Peyer's patch (tissue), 4 donors: ENCODE results near the gene TTBK2. TPM values are rescaled to one million over a fixed set of nuclear protein-coding genes. Genes with fewer than 3 reads are reported as not detected.
A peak's percentile ranks its signal among the peaks of the same experiment; 100 is the strongest.

Source experiments
- DNase-seq, 3 donors: peaks; one replicate each; pipeline ENCODE4 v3.0.0-alpha.2; 2017 to 2019
- H3K27ac ChIP-seq, 4 donors: fragments of 200-600 bp; sonication (generic); one replicate each; pipeline ENCODE4 v1.5.1; 2016 to 2019
- H3K27me3 ChIP-seq, 2 donors: fragments of 200-600 bp; sonication (generic); one replicate each; pipeline ENCODE4 v1.5.1; 2019
- H3K36me3 ChIP-seq, 3 donors: fragments of 200-600 bp; sonication (generic); one replicate each; pipeline ENCODE4 v1.5.1; 2016 to 2019
- H3K4me1 ChIP-seq, 4 donors: fragments of 200-600 bp; sonication (generic); one replicate each; pipeline ENCODE4 v1.5.1; 2016 to 2019
- H3K4me3 ChIP-seq, 4 donors: fragments of 200-600 bp; sonication (generic); 1 replicate in 3 of 4; 2 replicates in 1 of 4; pipeline ENCODE4 v1.5.1; 2016 to 2019; ENCODE audit warnings: mild to moderate bottlenecking in 1 of 4
- H3K9me3 ChIP-seq, 4 donors: fragments of 200-600 bp; sonication (generic); one replicate each; pipeline ENCODE4 v1.5.1; 2016 to 2019; ENCODE audit warnings: mild to moderate bottlenecking in 1 of 4
- POLR2A ChIP-seq, 2 donors: fragments of 450-650 bp; IDR thresholded peaks; one replicate each; pipeline ENCODE4 v1.5.1; 2017; ENCODE audit warnings: antibody characterized with exemption in 2 of 2, mild to moderate bottlenecking in 2 of 2, moderate library complexity in 2 of 2
- total RNA-seq, 4 donors: library from RNA; depleted of rRNA; stranded (reverse); fragments of >200 nt; gene quantifications; one replicate each; pipeline ENCODE4 v1.1.0, GENCODE V29; 2016
- TF ChIP-seq, protein P1 (sequence below), 6 experiments: fragments of 450-650 bp in 4 of 6; fragments of 200-600 bp in 2 of 6; sonication (generic) in 1 of 6; IDR thresholded peaks; one replicate each; pipeline ENCODE4 v1.5.1; 2017 to 2019; ENCODE audit warnings: antibody characterized with exemption in 6 of 6, mild to moderate bottlenecking in 3 of 6, moderate library complexity in 1 of 6

Gene TTBK2
- total RNA-seq, 4 donors from 2014 or later: 4.7 to 21.5 (median 13.3) TPM

DNA sequence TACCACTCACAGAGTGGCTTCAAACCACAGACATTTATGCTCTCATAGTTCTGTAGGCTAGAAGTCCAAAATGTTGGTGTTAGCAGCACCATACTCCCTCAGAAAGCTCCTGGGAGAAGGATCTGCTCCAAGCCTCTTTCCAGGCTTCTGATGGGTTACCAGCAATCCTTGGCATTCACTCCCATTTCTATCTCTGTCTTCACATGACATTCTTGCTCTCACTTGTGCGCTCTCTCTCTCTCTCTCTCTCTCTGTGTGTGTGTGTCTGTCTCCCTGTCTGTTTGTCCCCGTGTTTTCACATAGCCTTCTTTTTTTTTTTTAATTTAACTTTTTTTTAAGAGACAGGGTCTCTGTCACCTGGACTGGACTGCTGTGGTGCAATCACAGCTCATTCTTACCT is 209.9 kb downstream of the TTBK2 start:
- no peak for DNase-seq
- TF ChIP-seq, protein P1, sequence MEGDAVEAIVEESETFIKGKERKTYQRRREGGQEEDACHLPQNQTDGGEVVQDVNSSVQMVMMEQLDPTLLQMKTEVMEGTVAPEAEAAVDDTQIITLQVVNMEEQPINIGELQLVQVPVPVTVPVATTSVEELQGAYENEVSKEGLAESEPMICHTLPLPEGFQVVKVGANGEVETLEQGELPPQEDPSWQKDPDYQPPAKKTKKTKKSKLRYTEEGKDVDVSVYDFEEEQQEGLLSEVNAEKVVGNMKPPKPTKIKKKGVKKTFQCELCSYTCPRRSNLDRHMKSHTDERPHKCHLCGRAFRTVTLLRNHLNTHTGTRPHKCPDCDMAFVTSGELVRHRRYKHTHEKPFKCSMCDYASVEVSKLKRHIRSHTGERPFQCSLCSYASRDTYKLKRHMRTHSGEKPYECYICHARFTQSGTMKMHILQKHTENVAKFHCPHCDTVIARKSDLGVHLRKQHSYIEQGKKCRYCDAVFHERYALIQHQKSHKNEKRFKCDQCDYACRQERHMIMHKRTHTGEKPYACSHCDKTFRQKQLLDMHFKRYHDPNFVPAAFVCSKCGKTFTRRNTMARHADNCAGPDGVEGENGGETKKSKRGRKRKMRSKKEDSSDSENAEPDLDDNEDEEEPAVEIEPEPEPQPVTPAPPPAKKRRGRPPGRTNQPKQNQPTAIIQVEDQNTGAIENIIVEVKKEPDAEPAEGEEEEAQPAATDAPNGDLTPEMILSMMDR (IDR thresholded peaks at IDR 0.05): no peak
- TF ChIP-seq POLR2A (IDR thresholded peaks at IDR 0.05): no peak
- no peaks in the 10 kb centered on the region for H3K27me3 ChIP-seq

DNA sequence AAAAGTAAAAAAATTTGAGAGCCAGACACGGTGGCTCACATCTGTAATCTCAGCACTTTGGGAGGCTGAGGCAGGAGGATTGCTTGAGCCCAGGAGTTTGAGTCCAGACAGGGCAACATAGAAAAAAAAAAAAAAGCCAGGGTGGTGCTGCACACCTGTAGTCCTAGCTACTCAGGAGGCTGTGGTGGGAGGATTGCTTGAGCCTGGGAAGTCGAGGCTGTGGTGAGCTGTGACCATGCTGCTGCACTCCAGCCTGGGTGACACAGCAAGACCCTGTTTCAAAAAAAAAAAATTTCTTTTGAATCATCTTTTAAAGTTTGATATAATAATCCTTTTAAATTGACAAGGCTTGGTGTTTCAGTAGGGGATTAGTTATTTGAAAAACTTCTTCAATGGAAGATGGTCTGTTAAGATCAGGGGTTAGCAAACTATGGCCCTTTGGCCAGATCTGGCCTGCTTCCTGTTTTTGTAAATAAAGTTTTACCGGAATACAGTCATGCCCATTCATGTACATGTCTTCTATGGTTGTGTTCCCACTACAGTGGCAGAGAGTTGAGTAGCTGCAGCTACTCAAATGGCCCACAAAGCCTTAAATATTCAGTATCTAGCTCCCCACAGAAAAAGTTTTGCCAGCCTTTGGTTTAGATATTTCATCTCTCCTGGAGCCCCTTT is 212.6 kb downstream of the TTBK2 start:
- no peaks in the 10 kb centered on the region for H3K27me3 ChIP-seq
- no peaks in the 10 kb centered on the region for H3K4me1 ChIP-seq
- no peak overlapping the region for H3K27ac ChIP-seq
- DNase-seq: no peak
- no peaks in the 10 kb centered on the region for H3K9me3 ChIP-seq
- TF ChIP-seq POLR2A (IDR thresholded peaks at IDR 0.05): no peak
- TF ChIP-seq, protein P1 (IDR thresholded peaks at IDR 0.05): no peak
- no peaks in the 10 kb centered on the region for H3K36me3 ChIP-seq
- H3K4me3 ChIP-seq: no peak overlapping the region

More for the DNA sequence above, 209.9 kb downstream of the TTBK2 start:
- H3K4me1 ChIP-seq: no peaks in the 10 kb centered on the region
- H3K9me3 ChIP-seq: no peaks in the 10 kb centered on the region
- H3K27ac ChIP-seq: no peak overlapping the region
- no peaks in the 10 kb centered on the region for H3K36me3 ChIP-seq
- H3K4me3 ChIP-seq: no peak overlapping the region

DNA sequence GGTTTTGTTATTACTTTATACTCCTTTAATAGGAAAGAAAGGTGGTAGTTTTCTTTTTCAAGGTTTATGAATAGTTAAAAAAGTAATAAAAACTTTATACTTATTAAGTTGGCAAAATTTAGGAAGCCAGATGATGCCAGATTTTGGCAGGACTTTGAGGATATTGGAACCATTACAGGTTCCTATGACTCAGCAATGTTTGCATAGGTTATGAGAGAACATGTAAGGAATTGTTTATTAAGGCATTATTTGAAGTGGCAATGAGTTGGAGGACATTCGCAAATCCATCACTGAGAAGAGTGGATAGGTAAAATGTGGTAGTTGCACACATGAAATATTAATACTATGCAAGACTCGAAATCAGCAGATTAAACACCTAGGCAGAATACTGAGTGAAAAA is 213.5 kb downstream of the TTBK2 start:
- no peak for DNase-seq
- H3K27ac ChIP-seq: no peak overlapping the region
- H3K4me1 ChIP-seq: no peaks in the 10 kb centered on the region
- no peak for TF ChIP-seq POLR2A (IDR thresholded peaks at IDR 0.05)
- TF ChIP-seq, protein P1 (IDR thresholded peaks at IDR 0.05): no peak
- no peaks in the 10 kb centered on the region for H3K27me3 ChIP-seq
- no peak overlapping the region for H3K4me3 ChIP-seq
- H3K36me3 ChIP-seq: no peaks in the 10 kb centered on the region
- H3K9me3 ChIP-seq: no peaks in the 10 kb centered on the region

DNA sequence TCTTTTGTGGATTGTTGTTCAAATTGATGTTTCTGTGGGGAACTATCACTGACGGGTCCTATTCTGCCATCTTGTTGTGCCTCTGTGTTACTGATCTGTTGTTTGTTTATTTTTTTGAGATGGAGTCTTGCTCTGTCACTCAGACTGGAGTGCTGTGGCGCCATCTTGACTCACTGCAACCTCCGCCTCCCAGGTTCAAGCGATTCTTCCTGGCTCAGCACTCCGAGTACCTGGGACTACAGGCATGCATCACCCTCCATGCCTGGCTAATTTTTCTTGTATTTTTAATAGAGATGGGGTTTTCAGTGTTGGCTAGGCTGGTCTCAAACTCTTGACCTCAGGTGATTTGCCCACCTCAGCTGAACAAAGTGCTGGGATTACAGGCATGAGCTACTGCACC is 215.2 kb downstream of the TTBK2 start:
- H3K27me3 ChIP-seq: no peaks in the 10 kb centered on the region
- TF ChIP-seq POLR2A (IDR thresholded peaks at IDR 0.05): no peak
- TF ChIP-seq, protein P1 (IDR thresholded peaks at IDR 0.05): no peak
- H3K36me3 ChIP-seq: no peaks in the 10 kb centered on the region
- no peaks in the 10 kb centered on the region for H3K4me1 ChIP-seq
- H3K27ac ChIP-seq: no peak overlapping the region
- DNase-seq: no peak
- H3K4me3 ChIP-seq: no peak overlapping the region
- no peaks in the 10 kb centered on the region for H3K9me3 ChIP-seq

DNA sequence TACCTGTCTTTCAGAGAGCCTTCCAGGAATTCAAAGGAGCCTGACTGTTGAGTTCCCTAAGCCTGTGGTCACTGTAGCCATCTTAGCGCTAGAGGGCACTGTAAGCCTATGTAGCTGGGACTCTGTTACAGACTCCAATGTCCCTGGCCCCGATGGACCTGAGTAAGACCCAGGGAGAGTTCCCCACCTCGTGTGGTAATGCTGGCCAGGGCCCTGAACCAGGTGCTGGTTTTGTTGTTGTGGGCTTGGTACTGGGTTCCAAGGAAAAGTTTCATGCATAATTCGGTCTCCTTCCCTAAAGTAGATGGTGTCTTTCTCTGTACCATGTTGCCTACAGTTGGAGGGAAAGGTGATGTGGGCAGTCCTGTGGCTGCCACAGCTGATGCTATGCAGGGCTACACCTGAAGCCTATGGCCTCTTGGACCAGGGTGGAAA is 216.1 kb downstream of the TTBK2 start:
- Histone ChIP-seq H3K36me3 (no peaks in the 10 kb centered on the region), H3K9me3 (no peaks in the 10 kb centered on the region), H3K4me1 (no peaks in the 10 kb centered on the region), H3K4me3 (no peak overlapping the region), H3K27ac (no peak overlapping the region), H3K27me3 (no peaks in the 10 kb centered on the region)
- peak in 2 of 3 donors; percentile 54 to 88 for DNase-seq
- TF ChIP-seq, protein P1 (IDR thresholded peaks at IDR 0.05): peak; percentile 38 to 82 (median 79)
- TF ChIP-seq POLR2A (IDR thresholded peaks at IDR 0.05): no peak
